PC-3 (cell line): Measurements from ENCODE around the gene UBE2E1. TPM values are rescaled to one million over a fixed set of nuclear protein-coding genes. Genes with fewer than 3 reads are reported as not detected.

ENCODE experiments used
- ATAC-seq: fragments of 200-7000 bp; cut with Tn5 transposase; 2 replicates; pipeline ENCODE4 v1.9.1; 2020; ENCODE audit warnings: mild to moderate bottlenecking, moderate library complexity
- BruUV-seq: library from RNA; stranded (reverse); fragments of 400-500 nt; replicated peaks from 2 replicates; lab custom pipeline; 2021; lab: Mats Ljungman, UMichigan
- CTCF ChIA-PET: fragments of 300-600 bp; sonication (Branson Sonifier 250); formaldehyde crosslinking; loops from one replicate; lab custom pipeline; 2022; ENCODE audit warnings: antibody characterized with exemption; lab: Charles Lee
- POLR2A ChIA-PET: fragments of 300-600 bp; sonication (Branson Sonifier 250); formaldehyde crosslinking; loops from one replicate; lab custom pipeline; 2022; ENCODE audit warnings: antibody characterized with exemption; ENCODE audit not compliant: unreplicated experiment; lab: Charles Lee
- DNase-seq: peaks from one replicate; pipeline ENCODE4 v3.0.0-alpha.2; 2015
- H2AFZ ChIP-seq: fragments of 300-600 bp; sonication (generic); 2 replicates; pipeline ENCODE4 v1.6.0; 2016; ENCODE audit warnings: antibody characterized with exemption, low read length
- H3F3A ChIP-seq: fragments of 300-600 bp; sonication (generic); one replicate; pipeline ENCODE4 v1.6.0; 2017; ENCODE audit warnings: antibody characterized with exemption, low read length, control low read depth, mild to moderate bottlenecking; ENCODE audit not compliant: unreplicated experiment
- H3K27ac ChIP-seq: fragments of 300-600 bp; sonication (generic); 2 replicates; pipeline ENCODE4 v1.5.1; 2016; ENCODE audit warnings: mild to moderate bottlenecking, low read length
- H3K27me3 ChIP-seq: fragments of 300-600 bp; sonication (generic); 2 replicates; pipeline ENCODE4 v1.6.1; 2016; ENCODE audit warnings: low read length, mixed read lengths
- H3K36me3 ChIP-seq: fragments of 300-600 bp; sonication (generic); 2 replicates; pipeline ENCODE4 v1.6.1; 2016; ENCODE audit warnings: low read depth, mixed run types, low read length, mixed read lengths
- H3K4me1 ChIP-seq: fragments of 300-600 bp; sonication (generic); 2 replicates; pipeline ENCODE4 v1.5.1; 2016; ENCODE audit warnings: low read length; ENCODE audit not compliant: insufficient read depth
- H3K4me2 ChIP-seq: fragments of 300-600 bp; sonication (generic); 2 replicates; pipeline ENCODE4 v1.6.0; 2016; ENCODE audit warnings: low read length
- H3K4me3 ChIP-seq: fragments of 300-600 bp; sonication (generic); 2 replicates; pipeline ENCODE4 v1.5.1; 2016; ENCODE audit warnings: mild to moderate bottlenecking, low read length, mixed read lengths
- H3K79me2 ChIP-seq: fragments of 300-600 bp; sonication (generic); 2 replicates; pipeline ENCODE4 v1.6.1; 2017; ENCODE audit warnings: low read length, mixed read lengths
- H3K9ac ChIP-seq: fragments of 300-600 bp; sonication (generic); 2 replicates; pipeline ENCODE4 v1.6.0; 2016; ENCODE audit warnings: mild to moderate bottlenecking, low read length
- H3K9me2 ChIP-seq: fragments of 300-600 bp; sonication (generic); replicated peaks from 2 replicates; pipeline ENCODE4 v1.6.1; 2016; ENCODE audit warnings: mixed run types, low read length, mixed read lengths
- H3K9me3 ChIP-seq: fragments of 300-600 bp; sonication (generic); 2 replicates; pipeline ENCODE4 v1.6.1; 2016; ENCODE audit warnings: low read length, mixed read lengths
- H4K20me1 ChIP-seq: fragments of 300-600 bp; sonication (generic); 2 replicates; pipeline ENCODE4 v1.6.1; 2016; ENCODE audit warnings: low read length, mixed read lengths
- EZH2 ChIP-seq: fragments of 300-600 bp; sonication (generic); IDR thresholded peaks from one replicate; pipeline ENCODE4 v1.6.1; 2017; ENCODE audit warnings: antibody characterized with exemption, mild to moderate bottlenecking, low read length; ENCODE audit not compliant: unreplicated experiment
- EZH2phosphoT487 ChIP-seq: fragments of 300-600 bp; sonication (generic); IDR thresholded peaks from 2 replicates; pipeline ENCODE4 v1.6.1; 2018; ENCODE audit warnings: mild to moderate bottlenecking, antibody characterized with exemption, low read length, borderline replicate concordance
- intact Hi-C: fragments of 100-400 bp; cut with micrococcal nuclease; formaldehyde crosslinking; loops from 2 replicates; pipeline ENCODE4 v1.9.0; 2023
- total RNA-seq: library from RNA; depleted of rRNA; stranded (reverse); fragments of >200 nt; gene quantifications from 2 replicates; pipeline ENCODE4 v1.2.3, GENCODE V29; 2014; rRNA removed
- TF ChIP-seq, protein P1 (sequence below): fragments of 300-600 bp; sonication (generic); conservative IDR thresholded peaks from 2 replicates; pipeline ENCODE4 v1.5.1; 2017; ENCODE audit warnings: antibody characterized with exemption, low read depth, mild to moderate bottlenecking, low read length

UBE2E1 gene
- total RNA-seq, 1 experiment from 2014 or later, result 117 TPM

- ChIA-PET CTCF (no interaction called here), POLR2A (no interaction called here)
- no peaks in the 10 kb centered on the region for H3K79me2 ChIP-seq
- H3K27ac ChIP-seq, result no peak overlapping the region
- TF ChIP-seq, protein P1, sequence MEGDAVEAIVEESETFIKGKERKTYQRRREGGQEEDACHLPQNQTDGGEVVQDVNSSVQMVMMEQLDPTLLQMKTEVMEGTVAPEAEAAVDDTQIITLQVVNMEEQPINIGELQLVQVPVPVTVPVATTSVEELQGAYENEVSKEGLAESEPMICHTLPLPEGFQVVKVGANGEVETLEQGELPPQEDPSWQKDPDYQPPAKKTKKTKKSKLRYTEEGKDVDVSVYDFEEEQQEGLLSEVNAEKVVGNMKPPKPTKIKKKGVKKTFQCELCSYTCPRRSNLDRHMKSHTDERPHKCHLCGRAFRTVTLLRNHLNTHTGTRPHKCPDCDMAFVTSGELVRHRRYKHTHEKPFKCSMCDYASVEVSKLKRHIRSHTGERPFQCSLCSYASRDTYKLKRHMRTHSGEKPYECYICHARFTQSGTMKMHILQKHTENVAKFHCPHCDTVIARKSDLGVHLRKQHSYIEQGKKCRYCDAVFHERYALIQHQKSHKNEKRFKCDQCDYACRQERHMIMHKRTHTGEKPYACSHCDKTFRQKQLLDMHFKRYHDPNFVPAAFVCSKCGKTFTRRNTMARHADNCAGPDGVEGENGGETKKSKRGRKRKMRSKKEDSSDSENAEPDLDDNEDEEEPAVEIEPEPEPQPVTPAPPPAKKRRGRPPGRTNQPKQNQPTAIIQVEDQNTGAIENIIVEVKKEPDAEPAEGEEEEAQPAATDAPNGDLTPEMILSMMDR, result no peak
- TF ChIP-seq EZH2phosphoT487 (no peak), EZH2 (no peak)
- H3K9ac ChIP-seq, result no peak overlapping the region
- no peaks in the 10 kb centered on the region for H3F3A ChIP-seq
- intact Hi-C loops, result no loop called here
- no peaks in the 10 kb centered on the region for H3K27me3 ChIP-seq
- DNase-seq (no peak), ATAC-seq (no peak)
- H3K4me3 ChIP-seq, result no peak overlapping the region
- H3K4me2 ChIP-seq, result no peak overlapping the region
- no peaks in the 10 kb centered on the region for H3K36me3 ChIP-seq
- no peak overlapping the region for H2AFZ ChIP-seq
- BruUV-seq, result no TSS peak
- H3K4me1 ChIP-seq, result no peaks in the 10 kb centered on the region
- H4K20me1 ChIP-seq, result no peaks in the 10 kb centered on the region
- H3K9me3 ChIP-seq, result no peaks in the 10 kb centered on the region
- no peaks in the 10 kb centered on the region for H3K9me2 ChIP-seq
These were observed 132.9 kb downstream of the UBE2E1 start for GRCh38 chr3:23938688-23939087.

- no peak overlapping the region for H3K27ac ChIP-seq
- CTCF ChIA-PET, result no interaction called here
- H4K20me1 ChIP-seq, result no peaks in the 10 kb centered on the region
- intact Hi-C loops, result no loop called here
- no peaks in the 10 kb centered on the region for H3K36me3 ChIP-seq
- no peak for TF ChIP-seq EZH2phosphoT487
- no peak for TF ChIP-seq EZH2
- TF ChIP-seq, protein P1, result no peak
- no peaks in the 10 kb centered on the region for H3K79me2 ChIP-seq
- H3K4me3 ChIP-seq, result no peak overlapping the region
- ATAC-seq (no peak), DNase-seq (no peak)
- no peaks in the 10 kb centered on the region for H3K9me2 ChIP-seq
- POLR2A ChIA-PET, result no interaction called here
- no peak overlapping the region for H2AFZ ChIP-seq
- peaks cover 7% of the 10 kb centered on the region for H3K4me1 ChIP-seq
- no peaks in the 10 kb centered on the region for H3F3A ChIP-seq
- BruUV-seq, result no TSS peak
- no peaks in the 10 kb centered on the region for H3K27me3 ChIP-seq
- no peak overlapping the region for H3K9ac ChIP-seq
- H3K9me3 ChIP-seq, result no peaks in the 10 kb centered on the region
- H3K4me2 ChIP-seq, result no peak overlapping the region
These were observed 135.0 kb downstream of the UBE2E1 start for GRCh38 chr3:23940775-23941174.

Other genes starting within 250 kb of the UBE2E1 start
- 12.7 and 14.9 TPM in 2 replicates for gene NKIRAS1, start 111.0 kb downstream of the UBE2E1 start, total RNA-seq
- gene RPL15, start 111.2 kb downstream of the UBE2E1 start, total RNA-seq, result 1,500 and 1,904 TPM in 2 replicates
- 24.7 and 24.8 TPM in 2 replicates for gene NR1D2, start 139.3 kb downstream of the UBE2E1 start, total RNA-seq